Activated T-cell treated with anti-CD3 and anti-CD28 coated beads for 24 hours (primary cell): ENCODE data around the gene PDK2.
"Not testable (repeated sequence)": the region's sequence is repeated elsewhere in the genome, so short reads cannot be mapped to it uniquely, and the experiment has no call there.

Source experiments
- DNase-seq: peaks from one replicate; pipeline ENCODE4 v3.0.0-alpha.2; 2020; ENCODE audit warnings: low read depth

PDK2 gene

DNA sequence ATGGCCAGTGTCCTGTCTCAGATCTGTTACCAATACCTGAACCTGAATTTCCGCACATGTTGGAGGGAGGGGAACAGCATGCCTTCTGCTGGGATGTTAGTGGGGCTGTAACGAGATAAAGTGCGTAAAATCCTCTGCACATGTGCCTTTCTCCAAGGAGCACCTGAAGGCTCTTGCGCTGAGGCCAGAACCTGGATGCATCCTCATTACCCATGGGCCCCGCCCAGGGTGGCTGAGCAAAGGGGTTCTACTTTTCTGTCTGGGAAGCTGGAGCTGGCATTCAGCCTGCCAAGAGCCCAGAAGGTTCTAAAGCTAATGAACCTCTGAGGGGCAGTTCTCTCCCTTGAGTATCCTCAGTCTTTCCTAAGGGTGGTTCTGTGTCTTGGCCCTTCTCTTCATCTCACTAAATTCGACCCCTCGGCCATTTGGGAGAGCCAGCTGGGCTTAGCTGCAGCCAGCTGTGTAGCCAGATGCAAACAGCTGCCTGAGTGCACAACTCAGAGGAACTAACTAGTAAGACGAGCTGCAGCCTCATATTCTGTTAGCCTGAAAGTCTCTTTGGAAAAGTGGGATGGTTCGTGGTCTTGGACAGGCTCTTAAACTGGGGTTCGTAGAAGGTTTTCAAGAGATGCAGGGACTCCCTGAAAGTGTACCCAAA is 36.7 kb upstream of the PDK2 start:
- DNase-seq: no peak

GRCh38 chr17:50059256-50059655 is 35.9 kb upstream of the PDK2 start:
- no peak for DNase-seq

DNA sequence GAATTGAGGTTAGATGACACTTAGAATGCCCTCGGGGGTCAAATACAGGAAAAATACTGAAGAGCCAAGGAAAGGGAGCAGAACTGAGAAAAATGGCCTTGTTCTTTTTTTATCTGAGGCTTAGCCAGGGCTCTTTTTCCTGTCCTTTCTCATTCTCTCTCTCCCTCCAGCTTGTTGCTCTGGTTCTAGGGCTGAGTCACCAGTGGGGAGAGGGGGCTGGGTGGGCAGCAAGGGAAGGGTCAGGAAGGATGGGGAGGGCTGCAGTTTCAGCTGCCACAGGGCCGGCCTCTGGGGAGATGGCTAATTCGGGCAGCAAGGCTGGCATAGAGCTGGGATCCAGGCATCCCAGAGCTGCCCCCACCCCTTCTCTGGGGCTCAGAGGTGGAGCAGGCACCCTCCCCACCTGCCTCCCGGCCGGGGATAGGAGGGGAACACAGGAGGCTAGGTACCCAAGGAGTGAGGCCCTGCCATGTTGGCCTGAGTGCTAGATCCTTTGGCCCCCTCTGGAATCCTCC is 35.3 kb upstream of the PDK2 start:
- no peak for DNase-seq

- no peak for DNase-seq
These were observed 34.0 kb upstream of the PDK2 start for GRCh38 chr17:50060951-50061712.

GRCh38 chr17:50061713-50062045 is 33.5 kb upstream of the PDK2 start:
- DNase-seq: not testable (repeated sequence)

DNA sequence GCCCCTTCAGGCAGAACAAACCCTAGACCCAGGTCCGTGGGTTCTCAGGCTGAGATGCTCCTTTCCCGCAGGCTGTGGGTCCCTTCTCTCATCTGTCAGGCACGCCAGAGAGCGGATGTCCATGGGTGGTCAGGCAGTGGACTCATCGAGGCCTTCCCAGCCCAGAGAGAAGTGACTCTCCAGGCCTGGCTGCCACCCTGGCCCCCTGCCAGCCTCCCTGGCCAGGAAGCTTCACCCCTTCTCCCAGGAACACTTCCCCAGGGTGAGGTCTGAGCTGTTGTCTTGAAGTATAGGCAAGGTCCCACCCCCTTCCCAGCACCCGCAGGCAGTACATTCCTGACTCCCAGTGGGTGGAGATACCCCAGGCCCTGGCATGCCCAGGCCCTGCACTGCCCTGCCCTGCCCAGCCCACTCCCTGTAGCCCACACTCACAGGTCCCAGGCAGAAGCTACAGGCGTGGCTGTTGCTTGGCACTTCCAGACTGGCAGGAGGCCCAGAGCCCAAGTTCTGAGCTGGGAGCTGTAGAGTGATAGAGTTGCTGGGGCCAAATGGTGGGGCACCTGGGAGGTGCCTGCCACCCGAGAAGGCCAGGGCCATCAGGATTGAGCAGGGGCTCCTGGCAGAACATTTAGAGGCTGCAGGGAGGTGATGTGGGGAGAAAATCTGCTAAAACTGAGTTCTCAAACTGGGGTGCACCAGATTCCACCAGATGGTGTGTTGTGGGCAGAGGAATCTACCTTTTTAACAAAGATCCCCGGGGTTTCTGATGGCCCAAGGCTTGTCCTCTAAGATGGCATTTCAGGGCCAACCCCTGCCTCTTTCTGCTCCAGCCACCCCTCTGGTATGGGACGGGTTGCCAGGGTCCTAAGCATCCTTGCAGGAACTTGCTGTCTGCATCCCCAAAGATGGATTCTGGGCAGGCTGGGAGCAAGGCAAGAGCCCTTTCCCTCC is 32.6 kb upstream of the PDK2 start:
- no peak for DNase-seq

- no peak for DNase-seq
These were observed 31.4 kb upstream of the PDK2 start for GRCh38 chr17:50063561-50064252.

- no peak for DNase-seq
These were observed 30.7 kb upstream of the PDK2 start for GRCh38 chr17:50064253-50065001.

DNA sequence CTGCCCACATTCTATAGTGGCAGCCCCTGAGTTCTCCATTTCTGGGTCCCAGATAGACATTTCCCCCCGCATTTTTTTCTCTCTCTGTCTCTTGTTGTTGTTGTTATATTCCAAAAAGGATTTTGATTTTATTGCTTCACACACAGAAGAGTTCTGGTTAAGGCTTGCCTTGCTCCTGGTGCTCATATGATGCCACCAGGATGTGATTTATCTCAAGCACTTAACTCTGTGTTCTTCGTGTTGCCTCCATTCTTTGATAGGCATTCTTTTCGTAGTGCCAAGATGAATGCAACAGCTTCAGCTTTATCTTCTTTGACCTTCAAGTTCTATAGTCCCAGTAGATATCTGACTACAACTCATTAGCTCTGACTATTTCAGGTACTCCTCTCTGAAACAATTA is 30.1 kb upstream of the PDK2 start:
- no peak for DNase-seq

- no peak for DNase-seq
These were observed 28.2 kb upstream of the PDK2 start for GRCh38 chr17:50066995-50067394.

DNA sequence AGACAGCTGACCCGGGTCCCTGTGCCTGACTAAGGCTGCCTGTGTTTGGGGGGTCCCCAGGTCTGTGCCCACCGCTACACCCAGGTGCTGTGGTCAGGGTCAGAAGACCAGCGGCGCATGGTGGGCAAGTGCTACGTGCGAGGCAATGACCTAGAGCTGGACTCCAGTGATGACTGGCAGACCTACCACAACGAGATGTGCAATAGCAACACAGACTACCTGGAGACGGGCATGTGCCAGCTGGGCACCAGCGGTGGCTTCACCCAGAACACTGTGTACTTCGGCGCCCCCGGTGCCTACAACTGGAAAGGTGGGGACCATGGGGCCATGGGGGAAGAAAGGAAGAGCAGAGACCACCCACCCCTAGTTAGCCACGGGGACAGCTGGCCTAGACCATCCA is 27.2 kb upstream of the PDK2 start:
- DNase-seq: no peak

- DNase-seq: no peak
These were observed 24.1 kb upstream of the PDK2 start for GRCh38 chr17:50070908-50071680.

DNA sequence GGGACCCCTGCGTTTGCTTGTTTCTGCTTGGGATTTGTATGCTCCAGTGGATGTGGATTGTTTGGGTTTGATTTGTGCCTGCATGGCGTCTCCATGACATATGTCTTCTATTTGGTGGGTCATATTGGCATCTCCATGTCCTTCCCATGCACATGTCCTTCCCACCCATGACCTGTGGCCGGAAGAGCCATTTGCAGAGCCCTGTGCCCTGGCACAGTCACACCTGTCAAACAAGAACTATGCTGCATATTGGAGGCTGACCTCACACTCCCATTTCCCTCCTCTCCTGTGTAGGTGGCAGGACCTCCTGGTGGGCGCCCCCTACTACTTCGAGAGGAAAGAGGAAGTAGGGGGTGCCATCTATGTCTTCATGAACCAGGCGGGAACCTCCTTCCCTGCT is 23.5 kb upstream of the PDK2 start:
- DNase-seq: no peak

DNA sequence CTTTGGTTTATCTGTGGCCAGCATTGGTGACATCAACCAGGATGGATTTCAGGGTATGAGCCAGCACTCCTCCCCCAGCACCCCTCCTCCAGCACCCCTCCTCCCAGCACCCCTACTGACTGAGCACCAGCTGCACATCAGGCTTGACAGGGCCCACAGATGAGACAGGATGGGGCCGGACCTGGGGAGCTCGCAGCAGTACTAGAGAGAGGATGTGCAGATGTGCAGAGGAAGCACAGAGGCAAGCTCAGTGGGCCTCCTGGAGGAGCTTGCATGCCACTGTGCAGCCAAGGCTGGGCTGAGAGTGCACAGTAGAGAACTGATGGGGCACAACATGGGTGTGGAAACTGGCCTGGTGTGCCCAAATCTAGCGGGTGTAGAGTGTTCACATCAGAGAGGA is 23.0 kb upstream of the PDK2 start:
- no peak for DNase-seq

- no peak for DNase-seq
These were observed 22.2 kb upstream of the PDK2 start for GRCh38 chr17:50072925-50073324.

- DNase-seq: no peak
These were observed 20.9 kb upstream of the PDK2 start for GRCh38 chr17:50074227-50074626.

DNA sequence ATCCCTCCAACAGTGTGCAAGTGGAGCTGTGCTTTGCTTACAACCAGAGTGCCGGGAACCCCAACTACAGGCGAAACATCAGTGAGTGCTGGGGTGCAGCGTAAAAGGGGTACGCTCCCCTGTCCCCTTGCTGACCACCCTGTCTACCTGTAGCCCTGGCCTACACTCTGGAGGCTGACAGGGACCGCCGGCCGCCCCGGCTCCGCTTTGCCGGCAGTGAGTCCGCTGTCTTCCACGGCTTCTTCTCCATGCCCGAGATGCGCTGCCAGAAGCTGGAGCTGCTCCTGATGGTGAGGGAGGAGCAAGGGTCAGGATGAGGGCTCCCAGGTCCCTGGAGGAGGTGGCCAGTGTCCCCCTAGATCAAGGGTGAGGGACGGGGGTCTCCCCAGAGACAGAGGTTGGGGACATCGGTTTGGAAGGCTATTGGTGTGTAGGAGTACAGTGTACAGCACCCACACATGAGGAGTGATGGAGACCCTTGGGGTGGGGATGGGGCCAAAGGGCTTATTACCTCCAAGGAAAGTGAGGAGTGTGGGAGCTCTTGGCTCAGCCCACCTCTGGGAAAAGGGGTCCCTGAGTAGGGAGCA is 19.6 kb upstream of the PDK2 start:
- DNase-seq: no peak

DNA sequence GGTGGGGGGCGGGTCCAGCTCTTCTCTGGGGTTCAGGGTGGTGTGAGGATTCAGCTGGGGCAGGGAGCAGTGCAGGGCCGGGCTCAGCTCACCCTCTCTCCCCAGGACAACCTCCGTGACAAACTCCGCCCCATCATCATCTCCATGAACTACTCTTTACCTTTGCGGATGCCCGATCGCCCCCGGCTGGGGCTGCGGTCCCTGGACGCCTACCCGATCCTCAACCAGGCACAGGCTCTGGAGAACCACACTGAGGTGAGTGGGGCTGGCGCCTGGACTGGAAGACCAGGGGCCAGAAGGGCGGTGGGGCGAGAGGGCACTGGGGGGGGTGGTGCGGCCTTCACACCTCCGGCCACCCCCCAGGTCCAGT is 18.9 kb upstream of the PDK2 start:
- DNase-seq: no peak

DNA sequence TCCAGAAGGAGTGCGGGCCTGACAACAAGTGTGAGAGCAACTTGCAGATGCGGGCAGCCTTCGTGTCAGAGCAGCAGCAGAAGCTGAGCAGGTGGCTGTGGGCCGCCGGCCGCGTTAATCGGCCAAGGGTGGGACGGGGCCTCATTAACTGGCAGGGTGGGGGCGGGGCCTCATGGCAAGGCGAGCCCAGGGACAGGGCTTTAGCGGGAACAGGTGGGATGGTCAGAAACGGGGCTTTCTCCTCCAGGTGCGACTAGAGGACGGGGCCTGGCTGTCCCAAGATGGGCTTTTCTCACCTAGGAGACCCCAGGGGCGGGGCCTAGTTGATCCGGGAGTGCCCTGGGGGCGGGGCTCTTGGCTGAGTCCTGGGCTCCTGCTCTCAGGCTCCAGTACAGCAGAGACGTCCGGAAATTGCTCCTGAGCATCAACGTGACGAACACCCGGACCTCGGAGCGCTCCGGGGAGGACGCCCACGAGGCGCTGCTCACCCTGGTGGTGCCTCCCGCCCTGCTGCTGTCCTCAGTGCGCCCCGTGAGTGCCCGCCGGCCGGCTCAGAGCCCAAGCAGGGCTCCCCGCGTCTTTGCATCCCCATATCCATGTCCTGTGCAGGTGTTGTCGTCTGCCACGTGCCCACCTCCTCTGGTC is 18.4 kb upstream of the PDK2 start:
- no peak for DNase-seq

DNA sequence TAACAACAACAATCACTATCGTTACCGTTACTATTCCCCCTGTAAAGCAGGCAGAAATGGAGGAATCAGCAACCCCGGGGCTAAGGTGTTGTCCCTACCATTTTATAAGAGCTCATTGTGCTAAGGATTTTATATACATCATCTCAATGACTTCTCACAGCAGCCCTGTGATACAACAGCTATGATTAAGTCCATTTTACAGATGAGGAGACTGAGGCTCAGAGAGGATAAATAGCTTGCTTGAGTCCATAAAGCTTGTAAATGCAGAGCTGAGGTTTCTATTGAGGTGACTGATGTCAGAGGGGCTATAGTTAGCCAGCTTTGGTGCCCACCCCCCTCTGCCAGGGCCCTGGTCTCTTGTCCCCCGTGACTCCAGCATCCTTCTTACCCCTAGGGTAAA is 16.7 kb upstream of the PDK2 start:
- no peak for DNase-seq
